Endothelial cell of umbilical vein (primary cell): ENCODE measurements around the gene ZNF474. TPM values are rescaled to one million over a fixed set of nuclear protein-coding genes. Genes with fewer than 3 reads are reported as not detected.

Experiments used
- BruUV-seq: library from RNA; stranded (reverse); fragments of 400-500 nt; replicated peaks from 2 replicates; lab custom pipeline; 2021; lab: Mats Ljungman, UMichigan
- CTCF ChIA-PET: fragments of 300-600, 350-600 bp; sonication (Branson Sonifier 250); formaldehyde crosslinking; loops from one replicate; lab custom pipeline; 2021; ENCODE audit warnings: antibody characterized with exemption, inconsistent platforms; lab: Charles Lee
- POLR2A ChIA-PET: fragments of 300-600, 350-600 bp; sonication (Branson Sonifier 250); formaldehyde crosslinking; loops from one replicate; lab custom pipeline; 2021; ENCODE audit warnings: antibody characterized with exemption, inconsistent platforms; lab: Charles Lee
- DNase-seq: peaks from one replicate; pipeline ENCODE4 v3.0.0-alpha.2; 2011; ENCODE audit warnings: low read depth, low spot score
- FAIRE-seq: peaks from 2 replicates; lab custom pipeline; 2011; peaks lifted over from hg19 to GRCh38; lab: Jason Lieb, UNC
- H2AFZ ChIP-seq: 2 replicates; pipeline ENCODE4 v1.6.0; 2012; ENCODE audit warnings: low read depth, low read length, control low read depth, inconsistent platforms
- H3K27ac ChIP-seq: 2 replicates; pipeline ENCODE4 v1.5.1; 2011; ENCODE audit warnings: low read depth, mild to moderate bottlenecking, control low read depth, low read length, moderate library complexity; ENCODE audit not compliant: insufficient read depth
- H3K27me3 ChIP-seq, 2 experiments: 2 replicates each; pipeline versions ENCODE4 v1.6.0 to v1.6.1; 2011; ENCODE audit warnings: low read length in 2 of 2, mixed read lengths in 1 of 2; ENCODE audit not compliant: control insufficient read depth in 2 of 2, insufficient read depth in 2 of 2
- H3K36me3 ChIP-seq, 2 experiments: 2 replicates in 1 of 2; 3 replicates in 1 of 2; pipeline ENCODE4 v1.5.1; 2011; ENCODE audit warnings: low read length in 2 of 2, mild to moderate bottlenecking in 1 of 2, moderate library complexity in 1 of 2; ENCODE audit not compliant: control insufficient read depth in 2 of 2, insufficient read depth in 2 of 2; ENCODE audit errors: extremely low read depth in 1 of 2
- H3K4me1 ChIP-seq: 3 replicates; pipeline ENCODE4 v1.5.1; 2011; ENCODE audit warnings: mild to moderate bottlenecking, low read length; ENCODE audit not compliant: control insufficient read depth, insufficient read depth; ENCODE audit errors: extremely low read depth
- H3K4me2 ChIP-seq: 2 replicates; pipeline ENCODE4 v1.6.1; 2011; ENCODE audit warnings: low read length, control low read depth, mixed read lengths; ENCODE audit not compliant: insufficient read depth
- H3K4me3 ChIP-seq, 3 experiments: fragments of 200-600 bp in 1 of 3; sonication (generic), shearing (Covaris generic) in 1 of 3; replicated peaks in 1 of 3; 2 replicates each; pipeline ENCODE4 v1.5.1; 2011 to 2016; ENCODE audit warnings: control low read depth in 3 of 3, low read length in 3 of 3, mild to moderate bottlenecking in 2 of 3, inconsistent platforms in 1 of 3, low read depth in 1 of 3, moderate library complexity in 1 of 3; ENCODE audit not compliant: insufficient read depth in 1 of 3
- H3K79me2 ChIP-seq: 2 replicates; pipeline ENCODE4 v1.6.0; 2012; ENCODE audit warnings: low read length, inconsistent platforms; ENCODE audit not compliant: control insufficient read depth, insufficient read depth
- H3K9ac ChIP-seq: replicated peaks from 2 replicates; pipeline ENCODE3; 2011; ENCODE audit warnings: low read length, control low read depth; ENCODE audit not compliant: insufficient read depth; ENCODE audit errors: extremely low read depth
- H3K9me1 ChIP-seq: replicated peaks from 3 replicates; pipeline ENCODE4 v1.6.0; 2011; ENCODE audit warnings: mild to moderate bottlenecking, low read length; ENCODE audit not compliant: control insufficient read depth, insufficient read depth; ENCODE audit errors: extremely low read depth
- H3K9me3 ChIP-seq: replicated peaks from 2 replicates; pipeline ENCODE4 v1.5.1; 2012; ENCODE audit warnings: low read length, inconsistent platforms; ENCODE audit not compliant: control insufficient read depth, insufficient read depth
- H4K20me1 ChIP-seq: replicated peaks from 2 replicates; pipeline ENCODE3; 2011; ENCODE audit warnings: mild to moderate bottlenecking, low read length; ENCODE audit not compliant: control insufficient read depth, insufficient read depth; ENCODE audit errors: extremely low read depth
- CTCF ChIP-seq, 2 donors: IDR thresholded peaks; 1 replicate in 1 of 2; 2 replicates in 1 of 2; pipeline ENCODE4 v1.5.1; 2011; ENCODE audit warnings: low read length in 2 of 2, mild to moderate bottlenecking in 2 of 2, moderate library complexity in 2 of 2, control low read depth in 1 of 2, inconsistent platforms in 1 of 2, low read depth in 1 of 2; ENCODE audit not compliant: insufficient read depth in 1 of 2; ENCODE audit errors: extremely low read depth in 1 of 2
- EZH2 ChIP-seq: IDR thresholded peaks from 2 replicates; pipeline ENCODE4 v1.6.1; 2012; ENCODE audit warnings: borderline replicate concordance, low read depth, mild to moderate bottlenecking, moderate library complexity, low read length, inconsistent platforms; ENCODE audit not compliant: severe bottlenecking
- FOS ChIP-seq: IDR thresholded peaks from 2 replicates; pipeline ENCODE4 v1.6.1; 2011; ENCODE audit warnings: mild to moderate bottlenecking, low read length, moderate library complexity, borderline replicate concordance; ENCODE audit not compliant: insufficient read depth
- GATA2 ChIP-seq: IDR thresholded peaks from 2 replicates; pipeline ENCODE4 v1.7.0; 2011; ENCODE audit warnings: low read depth, mild to moderate bottlenecking, moderate library complexity, mixed read lengths, low read length; ENCODE audit not compliant: insufficient read length, insufficient read depth
- JUN ChIP-seq: IDR thresholded peaks from 2 replicates; pipeline ENCODE4 v1.6.1; 2011; ENCODE audit warnings: borderline replicate concordance, low read depth; ENCODE audit not compliant: insufficient read length, insufficient read depth
- MAX ChIP-seq: IDR thresholded peaks from 2 replicates; pipeline ENCODE4 v1.6.1; 2011; ENCODE audit not compliant: insufficient read depth, insufficient read length
- MYC ChIP-seq: IDR thresholded peaks from one replicate; pipeline ENCODE4 v1.6.1; 2011; ENCODE audit warnings: mild to moderate bottlenecking, low read depth, low read length
- POLR2A ChIP-seq: IDR thresholded peaks from 2 replicates; pipeline ENCODE4 v1.6.1; 2012; ENCODE audit warnings: low read depth, mild to moderate bottlenecking, control low read depth, low read length
- POLR2AphosphoS5 ChIP-seq: IDR thresholded peaks from 2 replicates; pipeline ENCODE4 v1.6.1; 2012; ENCODE audit warnings: low read depth, mild to moderate bottlenecking, control low read depth, low read length, moderate library complexity; ENCODE audit not compliant: insufficient read depth
- dilution Hi-C: fragments of 300-500 bp; cut with MboI; formaldehyde crosslinking; loops from one replicate; pipeline ENCODE4 v1.15.0; 2019; ENCODE audit warnings: low sequenced_read_pairs; ENCODE audit not compliant: extremely low pct_ligation_motif_present
- intact Hi-C: fragments of 100-400 bp; cut with micrococcal nuclease; formaldehyde crosslinking; loops from one replicate; pipeline ENCODE4 v1.10.0; 2022
- polyA plus RNA-seq, 4 experiments: library from polyadenylated mRNA; depleted of rRNA in 3 of 4; stranded (reverse) in 3 of 4; unstranded in 1 of 4; fragments of >200 nt; gene quantifications; 2 replicates each; pipeline versions ENCODE4 v1.2.1 to v1.2.3, GENCODE V29; 2011 to 2012; ENCODE audit warnings: missing spikeins in 1 of 4
- total RNA-seq: library from RNA; stranded (reverse); gene quantifications from 2 replicates; pipeline ENCODE4 v1.2.3, GENCODE V29; 2021

The ZNF474 gene
- total and polyA plus RNA-seq, 2 donors (not counting 3 experiments of a cell fraction or from before 2014, with no cell fraction given): 0.03 TPM; not detected in 1

- Histone ChIP-seq H3K9me1 (no peaks in the 10 kb centered on the region), H3K27ac (no peak overlapping the region), H3K9me3 (no peaks in the 10 kb centered on the region), H3K36me3 (no peaks in the 10 kb centered on the region), H3K79me2 (no peaks in the 10 kb centered on the region), H3K4me2 (no peak overlapping the region), H4K20me1 (no peaks in the 10 kb centered on the region), H3K27me3 (no peaks in the 10 kb centered on the region), H3K4me3 (no peak overlapping the region), H2AFZ (no peak overlapping the region), H3K4me1 (peaks cover 8% of the 10 kb centered on the region), H3K9ac (no peak overlapping the region)
- intact Hi-C loops: no loop called here
- POLR2A ChIA-PET: no interaction called here
- dilution Hi-C loops: no loop called here
- no TSS peak for BruUV-seq
- CTCF ChIA-PET: interaction anchor here (1.3 kb wide), 1 partner anchor 50 kb away, joined by 5 read pairs; no protein-coding TSS in a partner anchor
- FAIRE-seq: no peak
- TF ChIP-seq POLR2A (no peak), JUN (no peak), GATA2 (no peak), CTCF (IDR thresholded peaks at IDR 0.05; ENCODE audit: extremely low read depth in 1 of 2, insufficient read depth in 1 of 2, low read depth in 1 of 2, low read length in 2 of 2) (no peak), MYC (no peak), FOS (no peak), EZH2 (no peak), MAX (no peak), POLR2AphosphoS5 (no peak)
- no peak for DNase-seq
Observed at GRCh38 chr5:122151640-122152039, 22.3 kb downstream of the ZNF474 start.
